Keratinocyte (primary cell): ENCODE measurements around the gene IL9R. TPM values are rescaled to one million over a fixed set of nuclear protein-coding genes. Genes with fewer than 3 reads are reported as not detected.
"Not testable (repeated sequence)": the region's sequence is repeated elsewhere in the genome, so short reads cannot be mapped to it uniquely, and the experiment has no call there.

Experiments used
- DNase-seq: peaks from one replicate; pipeline ENCODE4 v3.0.0-alpha.2; 2011; ENCODE audit warnings: low read depth, missing footprints, low spot score
- FAIRE-seq: peaks from 2 replicates; lab custom pipeline; 2011; peaks lifted over from hg19 to GRCh38; lab: Jason Lieb, UNC
- H2AFZ ChIP-seq: 2 replicates; pipeline ENCODE4 v1.6.0; 2012; ENCODE audit warnings: low read length, control low read depth, inconsistent platforms; ENCODE audit not compliant: control insufficient read depth
- H3K27ac ChIP-seq: 2 replicates; pipeline ENCODE4 v1.5.1; 2011; ENCODE audit warnings: low read length; ENCODE audit not compliant: control insufficient read depth, insufficient read depth
- H3K27me3 ChIP-seq: 3 replicates; pipeline ENCODE4 v1.6.0; 2011; ENCODE audit warnings: low read length; ENCODE audit not compliant: control insufficient read depth, insufficient read depth; ENCODE audit errors: extremely low read depth
- H3K36me3 ChIP-seq, 2 experiments: 2 replicates in 1 of 2; 3 replicates in 1 of 2; pipeline ENCODE4 v1.5.1; 2011; ENCODE audit warnings: low read length in 2 of 2, mild to moderate bottlenecking in 1 of 2; ENCODE audit not compliant: control insufficient read depth in 2 of 2, insufficient read depth in 2 of 2; ENCODE audit errors: extremely low read depth in 1 of 2
- H3K4me1 ChIP-seq: 3 replicates; pipeline ENCODE4 v1.5.1; 2011; ENCODE audit warnings: low read length; ENCODE audit not compliant: control insufficient read depth, insufficient read depth; ENCODE audit errors: extremely low read depth
- H3K4me2 ChIP-seq: 3 replicates; pipeline ENCODE4 v1.6.0; 2011; ENCODE audit warnings: low read depth, low read length; ENCODE audit not compliant: control insufficient read depth, insufficient read depth; ENCODE audit errors: extremely low read depth
- H3K4me3 ChIP-seq, 3 experiments: fragments of 200-600 bp in 1 of 3; sonication (generic) in 1 of 3; 2 replicates in 2 of 3; 3 replicates in 1 of 3; pipeline ENCODE4 v1.5.1; 2011 to 2016; ENCODE audit warnings: low read length in 3 of 3, mild to moderate bottlenecking in 3 of 3, control low read depth in 2 of 3, inconsistent platforms in 1 of 3, low read depth in 1 of 3, mixed read lengths in 1 of 3, mixed run types in 1 of 3, moderate library complexity in 1 of 3; ENCODE audit not compliant: control insufficient read depth in 2 of 3, insufficient read depth in 2 of 3; ENCODE audit errors: extremely low read depth in 1 of 3
- H3K79me2 ChIP-seq: 2 replicates; pipeline ENCODE4 v1.6.0; 2012; ENCODE audit warnings: low read length; ENCODE audit not compliant: control insufficient read depth, insufficient read depth
- H3K9ac ChIP-seq: 3 replicates; pipeline ENCODE4 v1.6.0; 2011; ENCODE audit warnings: low read length; ENCODE audit not compliant: control insufficient read depth, insufficient read depth; ENCODE audit errors: extremely low read depth
- H3K9me1 ChIP-seq: 3 replicates; pipeline ENCODE4 v1.6.0; 2011; ENCODE audit warnings: low read length; ENCODE audit not compliant: control insufficient read depth, insufficient read depth; ENCODE audit errors: extremely low read depth
- H3K9me3 ChIP-seq: 2 replicates; pipeline ENCODE4 v1.5.1; 2012; ENCODE audit warnings: low read depth, low read length; ENCODE audit not compliant: control insufficient read depth
- H4K20me1 ChIP-seq: 3 replicates; pipeline ENCODE4 v1.6.0; 2011; ENCODE audit warnings: low read length; ENCODE audit not compliant: control insufficient read depth, insufficient read depth; ENCODE audit errors: extremely low read depth
- dilution Hi-C: fragments of 300-500 bp; cut with MboI; formaldehyde crosslinking; loops from one replicate; pipeline ENCODE4 v1.7.0; 2020; ENCODE audit warnings: low sequenced_read_pairs; ENCODE audit not compliant: extremely low pct_ligation_motif_present
- polyA plus RNA-seq, 5 experiments: library from polyadenylated mRNA; depleted of rRNA in 3 of 5; stranded (reverse) in 3 of 5; stranded (forward) in 1 of 5; unstranded in 1 of 5; fragments of >200 nt; gene quantifications; 1 replicate in 1 of 5; 2 replicates in 3 of 5; 3 replicates in 1 of 5; pipeline versions ENCODE4 v1.2.1 to v1.2.3, GENCODE V29; 2011 to 2012; ENCODE audit warnings: missing spikeins in 2 of 5, low read depth in 1 of 5, low replicate concordance in 1 of 5

IL9R gene
- polyA plus RNA-seq, 1 donor (not counting 4 experiments of a cell fraction or from before 2014, with no cell fraction given), result 0.45 TPM

DNA sequence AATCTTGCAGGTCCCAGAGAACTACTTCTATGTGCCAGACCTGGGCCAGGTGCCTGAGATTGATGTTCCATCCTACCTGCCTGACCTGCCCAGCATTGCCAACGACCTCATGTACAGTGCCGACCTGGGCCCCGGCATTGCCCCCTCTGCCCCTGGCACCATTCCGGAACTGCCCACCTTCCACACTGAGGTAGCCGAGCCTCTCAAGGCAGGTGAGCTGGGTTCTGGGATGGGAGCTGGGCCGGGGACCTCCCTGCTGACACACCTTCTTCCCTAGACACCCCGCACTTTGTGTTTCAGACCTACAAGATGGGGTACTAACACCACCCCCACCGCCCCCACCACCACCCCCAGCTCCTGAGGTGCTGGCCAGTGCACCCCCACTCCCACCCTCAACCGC, 25.5 kb downstream of the IL9R start:
- H3K9ac ChIP-seq, H3K27me3 ChIP-seq, H3K4me1 ChIP-seq, H2AFZ ChIP-seq, H3K36me3 ChIP-seq, H3K4me2 ChIP-seq, H3K9me3 ChIP-seq, H3K4me3 ChIP-seq, H3K79me2 ChIP-seq, FAIRE-seq, H3K27ac ChIP-seq, H4K20me1 ChIP-seq, dilution Hi-C loops, H3K9me1 ChIP-seq, DNase-seq: not testable (repeated sequence)

DNA sequence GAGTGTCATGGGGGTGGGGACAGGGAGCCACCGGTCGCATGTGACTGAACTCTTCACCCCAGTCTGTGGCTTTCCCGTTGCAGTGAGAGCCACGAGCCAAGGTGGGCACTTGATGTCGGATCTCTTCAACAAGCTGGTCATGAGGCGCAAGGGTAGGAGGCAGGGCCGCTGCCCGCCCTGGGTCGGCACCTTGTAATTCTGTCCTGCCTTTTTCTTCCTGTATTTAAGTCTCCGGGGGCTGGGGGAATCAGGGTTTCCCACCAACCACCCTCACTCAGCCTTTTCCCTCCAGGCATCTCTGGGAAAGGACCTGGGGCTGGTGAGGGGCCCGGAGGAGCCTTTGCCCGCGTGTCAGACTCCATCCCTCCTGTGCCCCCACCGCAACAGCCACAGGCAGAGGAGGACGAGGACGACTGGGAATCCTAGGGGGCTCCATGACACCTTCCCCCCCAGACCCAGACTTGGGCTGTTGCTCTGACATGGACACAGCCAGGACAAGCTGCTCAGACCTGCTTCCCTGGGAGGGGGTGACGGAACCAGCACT, 27.5 kb downstream of the IL9R start:
- H3K4me1 ChIP-seq, H3K4me3 ChIP-seq, H3K4me2 ChIP-seq, H3K27ac ChIP-seq, DNase-seq, H3K9ac ChIP-seq, H3K36me3 ChIP-seq, H3K27me3 ChIP-seq, H2AFZ ChIP-seq, H3K9me1 ChIP-seq, H3K9me3 ChIP-seq, H4K20me1 ChIP-seq, FAIRE-seq, H3K79me2 ChIP-seq, dilution Hi-C loops: not testable (repeated sequence)

DNA sequence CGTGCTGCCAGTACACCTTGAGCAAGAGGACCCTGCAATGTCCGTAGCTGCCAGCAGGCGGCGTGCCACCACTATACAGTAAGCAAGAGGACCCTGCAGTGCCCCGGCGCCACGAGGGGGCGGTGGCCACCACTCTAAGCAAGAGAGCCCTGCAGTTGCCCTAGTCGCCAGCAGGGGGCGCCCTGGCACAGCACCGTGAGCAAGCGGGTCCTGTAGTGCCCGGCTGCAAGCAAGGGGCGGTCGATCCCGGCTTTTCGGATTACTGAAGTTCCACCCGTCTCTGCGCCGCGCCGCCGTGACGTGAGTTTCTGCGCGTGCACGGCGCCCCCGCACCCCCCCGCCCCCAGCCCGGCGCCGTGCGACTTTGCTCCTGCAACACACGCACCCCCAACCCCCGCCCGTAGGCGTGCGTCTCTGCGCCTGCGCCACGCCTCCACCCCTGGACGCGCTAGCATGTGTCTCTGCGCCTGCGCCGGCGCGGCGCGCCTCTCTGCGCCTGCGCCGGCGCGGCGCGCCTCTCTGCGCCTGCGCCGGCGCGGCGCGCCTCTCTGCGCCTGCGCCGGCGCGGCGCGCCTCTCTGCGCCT, 31.2 kb downstream of the IL9R start:
- dilution Hi-C loops, H4K20me1 ChIP-seq, H3K36me3 ChIP-seq, DNase-seq, H3K27ac ChIP-seq, H3K9me1 ChIP-seq, FAIRE-seq, H3K27me3 ChIP-seq, H2AFZ ChIP-seq, H3K9me3 ChIP-seq, H3K79me2 ChIP-seq, H3K9ac ChIP-seq, H3K4me1 ChIP-seq, H3K4me3 ChIP-seq, H3K4me2 ChIP-seq: not testable (repeated sequence)

DNA sequence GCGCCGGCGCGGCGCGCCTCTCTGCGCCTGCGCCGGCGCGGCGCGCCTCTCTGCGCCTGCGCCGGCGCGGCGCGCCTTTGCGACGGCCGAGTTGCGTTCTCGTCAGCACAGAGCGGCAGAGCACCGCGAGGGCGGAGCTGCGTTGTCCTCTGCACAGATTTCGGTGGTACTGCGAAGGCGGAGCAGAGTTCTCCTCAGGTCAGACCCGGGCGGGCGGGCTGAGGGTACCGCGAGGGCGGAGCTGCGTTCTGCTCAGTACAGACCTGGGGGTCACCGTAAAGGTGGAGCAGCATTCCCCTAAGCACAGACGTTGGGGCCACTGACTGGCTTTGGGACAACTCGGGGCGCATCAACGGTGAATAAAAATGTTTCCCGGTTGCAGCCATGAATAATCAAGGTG, 31.8 kb downstream of the IL9R start:
- dilution Hi-C loops, FAIRE-seq: not testable (repeated sequence)

DNA sequence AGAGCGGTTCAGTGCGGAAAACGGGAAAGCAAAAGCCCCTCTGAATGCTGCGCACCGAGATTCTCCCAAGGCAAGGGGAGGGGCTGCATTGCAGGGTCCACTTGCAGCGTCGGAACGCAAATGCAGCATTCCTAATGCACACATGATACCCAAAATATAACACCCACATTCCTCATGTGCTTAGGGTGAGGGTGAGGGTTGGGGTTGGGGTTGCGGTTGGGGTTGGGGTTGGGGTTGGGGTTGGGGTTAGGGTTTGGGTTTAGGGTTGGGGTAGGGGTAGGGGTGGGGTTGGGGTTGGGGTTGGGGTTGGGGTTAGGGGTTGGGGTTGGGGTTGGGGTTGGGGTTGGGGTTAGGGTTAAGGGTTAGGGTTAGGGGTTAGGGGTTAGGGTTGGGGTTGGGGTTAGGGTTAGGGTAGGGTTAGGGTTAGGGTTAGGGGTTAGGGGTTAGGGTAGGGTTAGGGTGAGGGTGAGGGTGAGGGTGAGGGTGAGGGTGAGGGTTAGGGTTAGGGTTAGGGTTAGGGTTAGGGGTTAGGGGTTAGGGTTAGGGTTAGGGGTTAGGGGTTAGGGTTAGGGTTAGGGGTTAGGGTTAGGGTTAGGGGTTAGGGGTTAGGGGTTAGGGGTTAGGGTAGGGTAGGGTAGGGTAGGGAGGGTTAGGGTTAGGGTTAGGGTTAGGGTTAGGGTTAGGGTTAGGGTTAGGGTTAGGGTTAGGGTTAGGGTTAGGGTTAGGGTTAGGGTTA, 32.4 kb downstream of the IL9R start:
- H3K9ac ChIP-seq, H4K20me1 ChIP-seq, H3K36me3 ChIP-seq, H3K9me3 ChIP-seq, H3K27me3 ChIP-seq, H3K9me1 ChIP-seq, H3K4me2 ChIP-seq, DNase-seq, H2AFZ ChIP-seq, H3K4me3 ChIP-seq, H3K27ac ChIP-seq, H3K4me1 ChIP-seq, FAIRE-seq, dilution Hi-C loops, H3K79me2 ChIP-seq: not testable (repeated sequence)

More for the DNA sequence above, 31.8 kb downstream of the IL9R start:
- not testable (repeated sequence) for H3K36me3 ChIP-seq, H3K4me2 ChIP-seq, H3K27me3 ChIP-seq, H3K9me3 ChIP-seq, H3K4me1 ChIP-seq, H3K27ac ChIP-seq, H4K20me1 ChIP-seq, H2AFZ ChIP-seq, H3K79me2 ChIP-seq, H3K4me3 ChIP-seq, H3K9me1 ChIP-seq, H3K9ac ChIP-seq, DNase-seq
